GM13977 (cell line): ENCODE results near the gene GGT6.

Experiments
- DNase-seq: peaks from one replicate; pipeline ENCODE4 v3.0.0; 2012; ENCODE audit warnings: low spot score
- in situ Hi-C: fragments of 300-500 bp; cut with MboI; formaldehyde crosslinking; loops from one replicate; pipeline ENCODE4 v1.12.0; 2022; ENCODE audit warnings: low sequenced_read_pairs, low pct_unique_long_range_greater_than_20kb, mixed read lengths, inconsistent platforms; ENCODE audit not compliant: unreplicated experiment
- TF ChIP-seq, protein P1 (sequence below): IDR thresholded peaks from 2 replicates; pipeline ENCODE4 v1.5.1; 2012; ENCODE audit warnings: mild to moderate bottlenecking, control low read depth; ENCODE audit not compliant: insufficient read depth; ENCODE audit errors: extremely low read depth, missing control alignments

The GGT6 gene

GRCh38 chr17:4535667-4536258 lies 24.6 kb downstream of the GGT6 start:
- TF ChIP-seq, protein P1, sequence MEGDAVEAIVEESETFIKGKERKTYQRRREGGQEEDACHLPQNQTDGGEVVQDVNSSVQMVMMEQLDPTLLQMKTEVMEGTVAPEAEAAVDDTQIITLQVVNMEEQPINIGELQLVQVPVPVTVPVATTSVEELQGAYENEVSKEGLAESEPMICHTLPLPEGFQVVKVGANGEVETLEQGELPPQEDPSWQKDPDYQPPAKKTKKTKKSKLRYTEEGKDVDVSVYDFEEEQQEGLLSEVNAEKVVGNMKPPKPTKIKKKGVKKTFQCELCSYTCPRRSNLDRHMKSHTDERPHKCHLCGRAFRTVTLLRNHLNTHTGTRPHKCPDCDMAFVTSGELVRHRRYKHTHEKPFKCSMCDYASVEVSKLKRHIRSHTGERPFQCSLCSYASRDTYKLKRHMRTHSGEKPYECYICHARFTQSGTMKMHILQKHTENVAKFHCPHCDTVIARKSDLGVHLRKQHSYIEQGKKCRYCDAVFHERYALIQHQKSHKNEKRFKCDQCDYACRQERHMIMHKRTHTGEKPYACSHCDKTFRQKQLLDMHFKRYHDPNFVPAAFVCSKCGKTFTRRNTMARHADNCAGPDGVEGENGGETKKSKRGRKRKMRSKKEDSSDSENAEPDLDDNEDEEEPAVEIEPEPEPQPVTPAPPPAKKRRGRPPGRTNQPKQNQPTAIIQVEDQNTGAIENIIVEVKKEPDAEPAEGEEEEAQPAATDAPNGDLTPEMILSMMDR: no peak
- no peak for DNase-seq
- in situ Hi-C loops: no loop called here

GRCh38 chr17:4534928-4535666 lies 25.3 kb downstream of the GGT6 start:
- no peak for DNase-seq
- in situ Hi-C loops: no loop called here

DNA sequence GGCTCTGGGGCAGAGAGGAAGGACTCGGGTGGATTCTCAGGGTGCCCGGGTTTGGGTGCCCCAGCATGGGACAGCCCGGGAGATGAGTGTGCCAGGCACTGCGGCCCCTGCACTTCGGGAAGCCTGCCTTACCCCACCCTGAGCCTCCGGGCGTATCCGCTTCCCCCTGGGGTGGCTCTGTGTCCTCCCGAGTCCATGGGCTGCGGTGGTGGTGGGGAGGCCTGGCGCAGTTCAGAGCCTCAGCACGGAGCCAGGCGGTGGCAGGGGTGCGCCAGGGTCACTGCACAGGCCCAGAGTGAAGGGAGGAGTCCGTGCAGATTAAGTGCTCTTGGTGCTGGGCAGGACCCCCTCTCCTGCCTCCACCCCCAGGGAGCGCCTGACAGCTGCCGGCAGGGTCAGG lies 25.9 kb downstream of the GGT6 start:
- no peak for DNase-seq
- TF ChIP-seq, protein P1: no peak
- in situ Hi-C loops: no loop called here

More at GRCh38 chr17:4534928-4535666, 25.3 kb downstream of the GGT6 start:
- TF ChIP-seq, protein P1: no peak

GRCh38 chr17:4533523-4534504 lies 26.6 kb downstream of the GGT6 start:
- TF ChIP-seq, protein P1: no peak
- in situ Hi-C loops: no loop called here
- DNase-seq: no peak

DNA sequence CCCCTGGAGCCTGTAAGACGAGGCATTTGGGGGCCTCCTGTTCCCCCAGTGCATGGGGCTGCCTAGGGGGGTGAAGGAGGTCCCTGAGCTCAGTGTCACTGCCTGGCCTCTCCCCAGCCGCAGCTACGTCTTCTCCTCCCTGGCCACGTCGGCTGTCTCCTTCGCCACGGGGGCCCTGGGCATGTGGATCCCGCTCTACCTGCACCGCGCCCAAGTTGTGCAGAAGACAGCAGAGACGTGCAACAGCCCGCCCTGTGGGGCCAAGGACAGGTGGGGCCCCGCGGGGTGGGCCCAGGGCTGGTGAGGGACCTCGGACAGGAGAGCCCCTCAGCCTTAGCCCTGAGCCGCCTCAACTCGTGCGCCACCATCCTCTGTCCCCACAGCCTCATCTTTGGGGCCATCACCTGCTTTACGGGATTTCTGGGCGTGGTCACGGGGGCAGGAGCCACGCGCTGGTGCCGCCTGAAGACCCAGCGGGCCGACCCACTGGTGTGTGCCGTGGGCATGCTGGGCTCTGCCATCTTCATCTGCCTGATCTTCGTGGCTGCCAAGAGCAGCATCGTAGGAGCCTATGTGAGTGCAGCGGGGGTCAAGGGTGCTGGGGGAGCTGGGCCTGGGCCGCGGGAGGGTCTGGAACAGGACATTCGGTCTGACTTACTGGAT lies 27.4 kb downstream of the GGT6 start:
- DNase-seq: no peak
- TF ChIP-seq, protein P1: no peak
- in situ Hi-C loops: no loop called here
